ENCODE measurements around the gene CLEC3B. TPM values are rescaled to one million over a fixed set of nuclear protein-coding genes. Genes with fewer than 3 reads are reported as not detected.

CLEC3B gene
- total and polyA plus RNA-seq, 2 of the 8 experiments (the other 6 are each of a cell fraction or from before 2014, with no cell fraction given): 0.32 TPM; not detected in 1

GRCh38 chr3:45007091-45007490, 19.0 kb upstream of the CLEC3B start:
- H3K27me3 ChIP-seq (replicated peaks in 1 of 4; ENCODE audit: control insufficient read depth in 3 of 4, extremely low read depth in 1 of 4, insufficient read depth in 3 of 4, low read length in 3 of 4): no peaks in the 10 kb centered on the region
- H2BK5ac ChIP-seq (ENCODE audit: low read depth, low read length): no peak overlapping the region
- H2BK20ac ChIP-seq (ENCODE audit: low read length): no peak overlapping the region
- no peak overlapping the region for H3K56ac ChIP-seq (replicated peaks; ENCODE audit: insufficient read length, low read depth, low read length)
- peaks cover 4 to 11% of the 10 kb centered on the region in 2 experiments; a peak in 3 of 4 replicates for H3K9me3 ChIP-seq (ENCODE audit: insufficient read depth in 2 of 2, low read depth in 1 of 2, low read length in 1 of 2)
- H3K4ac ChIP-seq (replicated peaks; ENCODE audit: insufficient read length, low read depth, low read length): no peak overlapping the region
- FAIRE-seq (no peak), DNase-seq (ENCODE audit: low read depth in 1 of 2, low spot score in 2 of 2) (no peak)
- H2BK15ac ChIP-seq (ENCODE audit: low read length): no peak overlapping the region
- H3K36me3 ChIP-seq (ENCODE audit: control insufficient read depth in 2 of 4, insufficient read depth in 4 of 4, low read length in 3 of 4): peaks cover 13 to 68% (median 57%) of the 10 kb centered on the region in 4 experiments
- H2BK120ac ChIP-seq (replicated peaks; ENCODE audit: low read depth, low read length): no peak overlapping the region
- H2BK12ac ChIP-seq (ENCODE audit: low read depth, low read length): no peak overlapping the region
- H3K4me3 ChIP-seq (ENCODE audit: extremely low read depth in 1 of 4, insufficient read depth in 2 of 4, low read depth in 3 of 4, low read length in 4 of 4): no peak overlapping the region
- no peak overlapping the region for H3K18ac ChIP-seq (ENCODE audit: extremely low read depth, low read length)
- no peak overlapping the region for H2AFZ ChIP-seq (ENCODE audit: low read length)
- no peak overlapping the region for H4K91ac ChIP-seq (replicated peaks; ENCODE audit: insufficient read length, low read length)
- H4K8ac ChIP-seq (ENCODE audit: extremely low read depth, insufficient read depth, low read length): no peak overlapping the region
- ChIA-PET POLR2A (ENCODE audit: partially characterized antibody) (no interaction called here), CTCF (ENCODE audit: partially characterized antibody) (interaction anchor here (0.6 to 1.3 kb wide), 2 partner anchors 13 to 946 kb away, joined by 3 read pairs; no protein-coding TSS in a partner anchor)
- no peak overlapping the region for H3K14ac ChIP-seq (ENCODE audit: insufficient read length)
- H3K4me2 ChIP-seq (ENCODE audit: insufficient read depth in 1 of 2, low read depth in 2 of 2, low read length in 2 of 2): no peak overlapping the region
- no peak overlapping the region for H4K5ac ChIP-seq (ENCODE audit: insufficient read length, low read depth, low read length)
- H3K9ac ChIP-seq (replicated peaks in 1 of 4; ENCODE audit: extremely low read depth in 1 of 4, low read depth in 3 of 4, low read length in 3 of 4): no peak overlapping the region
- peaks cover 0 to 4% of the 10 kb centered on the region in 2 experiments for H4K20me1 ChIP-seq (replicated peaks in 1 of 2; ENCODE audit: control insufficient read depth in 1 of 2, insufficient read depth in 2 of 2, low read length in 2 of 2)
- H3K79me1 ChIP-seq (ENCODE audit: low read depth, low read length): no peaks in the 10 kb centered on the region
- no peak overlapping the region for H2AK5ac ChIP-seq (ENCODE audit: low read depth, low read length)
- no peaks in the 10 kb centered on the region for H3K79me2 ChIP-seq (ENCODE audit: control insufficient read depth in 1 of 2, insufficient read depth in 2 of 2, low read length in 2 of 2)
- H3K27ac ChIP-seq (ENCODE audit: low read depth, low read length): no peak overlapping the region
- WGBS, 2 experiments (ENCODE audit: extremely low coverage in 1 of 2, insufficient coverage in 1 of 2, insufficient read length in 1 of 2, insufficient replicate concordance in 2 of 2, low coverage in 1 of 2, low lambda C conversion rate in 2 of 2, missing lambda C conversion rate in 1 of 2): 87% methylated on average over 8 of the region's 8 CpGs; no CpG with 5 or more reads in 1 of the 2 experiments
- no peak overlapping the region for H3K23ac ChIP-seq (ENCODE audit: insufficient read length)
- no peaks in the 10 kb centered on the region for H3K23me2 ChIP-seq (ENCODE audit: low read depth, low read length)
- no peaks in the 10 kb centered on the region for H3K4me1 ChIP-seq (replicated peaks in 1 of 4; ENCODE audit: control insufficient read depth in 3 of 4, insufficient read depth in 4 of 4, low read length in 3 of 4)
- TF ChIP-seq GABPA (IDR thresholded peaks at IDR 0.05; ENCODE audit: borderline replicate concordance, insufficient read depth, low read length) (no peak), ZNF274 (IDR thresholded peaks at IDR 0.05; ENCODE audit: borderline replicate concordance, extremely low read depth, low read length) (no peak), KDM4A (IDR thresholded peaks at IDR 0.05; ENCODE audit: low read depth, low read length, severe bottlenecking) (no peak), HDAC6 (IDR thresholded peaks at IDR 0.05; ENCODE audit: low read depth, low read length) (no peak), FOSL1 (IDR thresholded peaks at IDR 0.05; ENCODE audit: insufficient read depth, low read depth, low read length) (no peak)
